Neutrophil (primary cell): ENCODE data around the gene ANKRD10.

Experiments
- H3K27ac ChIP-seq: fragments of 200-600 bp; sonication (generic); 2 replicates; pipeline ENCODE4 v1.5.1; 2016; ENCODE audit warnings: mild to moderate bottlenecking, moderate library complexity
- H3K27me3 ChIP-seq: fragments of 200-600 bp; sonication (generic); 2 replicates; pipeline ENCODE4 v1.6.0; 2016; ENCODE audit warnings: mild to moderate bottlenecking
- H3K36me3 ChIP-seq: fragments of 200-600 bp; sonication (generic); 2 replicates; pipeline ENCODE4 v1.5.1; 2017
- H3K4me1 ChIP-seq, 2 experiments: fragments of 200-600 bp in 1 of 2; sonication (generic) in 1 of 2; 1 replicate in 1 of 2; 2 replicates in 1 of 2; pipeline versions ENCODE4 v1.5.1 to v1.6.1; 2013 to 2016; ENCODE audit warnings: low read depth in 1 of 2, low read length in 1 of 2, mild to moderate bottlenecking in 1 of 2, moderate library complexity in 1 of 2; ENCODE audit not compliant: control insufficient read depth in 1 of 2, insufficient read depth in 1 of 2
- H3K4me3 ChIP-seq, 2 experiments: fragments of 200-600 bp in 1 of 2; sonication (generic) in 1 of 2; 1 replicate in 1 of 2; 2 replicates in 1 of 2; pipeline ENCODE4 v1.5.1; 2013 to 2016; ENCODE audit warnings: low read depth in 1 of 2, low read length in 1 of 2, mild to moderate bottlenecking in 1 of 2, moderate library complexity in 1 of 2
- H3K9me3 ChIP-seq: fragments of 200-600 bp; sonication (generic); 2 replicates; pipeline ENCODE4 v1.5.1; 2016
- CTCF ChIP-seq: fragments of 200-600 bp; sonication (generic); IDR thresholded peaks from 2 replicates; pipeline ENCODE4 v1.5.1; 2016; ENCODE audit warnings: antibody characterized with exemption

ANKRD10 gene

GRCh38 chr13:110850840-110851239 lies 64.0 kb downstream of the ANKRD10 start:
- Histone ChIP-seq H3K9me3 (no peaks in the 10 kb centered on the region), H3K27me3 (peaks cover 33% of the 10 kb centered on the region), H3K4me1 (no peaks in the 10 kb centered on the region), H3K36me3 (no peaks in the 10 kb centered on the region), H3K4me3 (no peak overlapping the region), H3K27ac (no peak overlapping the region)
- no peak for TF ChIP-seq CTCF

- no peaks in the 10 kb centered on the region for H3K4me1 ChIP-seq
- no peak overlapping the region for H3K27ac ChIP-seq
- no peaks in the 10 kb centered on the region for H3K36me3 ChIP-seq
- no peaks in the 10 kb centered on the region for H3K9me3 ChIP-seq
- H3K27me3 ChIP-seq: peaks cover 40% of the 10 kb centered on the region
- no peak overlapping the region for H3K4me3 ChIP-seq
- no peak for TF ChIP-seq CTCF
Measured at GRCh38 chr13:110850006-110850405, 64.9 kb downstream of the ANKRD10 start.

GRCh38 chr13:110845520-110845919 lies 69.3 kb downstream of the ANKRD10 start:
- H3K27me3 ChIP-seq: peaks cover 52% of the 10 kb centered on the region
- no peaks in the 10 kb centered on the region for H3K4me1 ChIP-seq
- H3K4me3 ChIP-seq: no peak overlapping the region
- TF ChIP-seq CTCF: no peak
- H3K9me3 ChIP-seq: no peaks in the 10 kb centered on the region
- no peak overlapping the region for H3K27ac ChIP-seq
- H3K36me3 ChIP-seq: no peaks in the 10 kb centered on the region

GRCh38 chr13:110841846-110842245 lies 73.0 kb downstream of the ANKRD10 start:
- no peaks in the 10 kb centered on the region for H3K36me3 ChIP-seq
- no peak for TF ChIP-seq CTCF

GRCh38 chr13:110841406-110841805 lies 73.5 kb downstream of the ANKRD10 start:
- no peaks in the 10 kb centered on the region for H3K4me1 ChIP-seq
- H3K4me3 ChIP-seq: no peak overlapping the region
- TF ChIP-seq CTCF: no peak

More at GRCh38 chr13:110841846-110842245, 73.0 kb downstream of the ANKRD10 start:
- H3K9me3 ChIP-seq: no peaks in the 10 kb centered on the region
- no peaks in the 10 kb centered on the region for H3K4me1 ChIP-seq
- peaks cover 31% of the 10 kb centered on the region for H3K27me3 ChIP-seq
- H3K27ac ChIP-seq: no peak overlapping the region
- no peak overlapping the region for H3K4me3 ChIP-seq

More at GRCh38 chr13:110841406-110841805, 73.5 kb downstream of the ANKRD10 start:
- Histone ChIP-seq H3K36me3 (no peaks in the 10 kb centered on the region), H3K27me3 (peaks cover 31% of the 10 kb centered on the region), H3K9me3 (no peaks in the 10 kb centered on the region), H3K27ac (no peak overlapping the region)
